ENCODE measurements around the gene GRIA1.
"Not testable (repeated sequence)": the region's sequence is repeated elsewhere in the genome, so short reads cannot be mapped to it uniquely, and the experiment has no call there.

GRIA1 gene

GRCh38 chr5:153791339-153791738, 300.9 kb downstream of the GRIA1 start:
- DNase-seq = no peak

- DNase-seq = no peak
These were observed 301.8 kb downstream of the GRIA1 start for GRCh38 chr5:153792305-153792704.

GRCh38 chr5:153793699-153794098, 303.2 kb downstream of the GRIA1 start:
- DNase-seq = no peak

- no peak for DNase-seq
These were observed 303.9 kb downstream of the GRIA1 start for GRCh38 chr5:153794327-153794726.

- no peak for DNase-seq
These were observed 306.1 kb downstream of the GRIA1 start for GRCh38 chr5:153796527-153796926.

GRCh38 chr5:153797484-153797883, 307.0 kb downstream of the GRIA1 start:
- DNase-seq = no peak

- DNase-seq = no peak
These were observed 308.4 kb downstream of the GRIA1 start for GRCh38 chr5:153798830-153799229.

- no peak for DNase-seq
These were observed 309.0 kb downstream of the GRIA1 start for GRCh38 chr5:153799466-153799865.

GRCh38 chr5:153802050-153802821, 311.8 kb downstream of the GRIA1 start:
- DNase-seq = no peak

GRCh38 chr5:153807801-153808200, 317.3 kb downstream of the GRIA1 start:
- no peak for DNase-seq

- no peak for DNase-seq
These were observed 318.7 kb downstream of the GRIA1 start for GRCh38 chr5:153809166-153809565.

- DNase-seq = no peak
These were observed 323.4 kb downstream of the GRIA1 start for GRCh38 chr5:153813901-153814300.

GRCh38 chr5:153816870-153817269, 326.4 kb downstream of the GRIA1 start:
- no peak for DNase-seq

- no peak for DNase-seq
These were observed 328.2 kb downstream of the GRIA1 start for GRCh38 chr5:153818626-153819025.

- no peak for DNase-seq
These were observed 332.6 kb downstream of the GRIA1 start for GRCh38 chr5:153823036-153823435.

GRCh38 chr5:153824909-153825308, 334.4 kb downstream of the GRIA1 start:
- DNase-seq = no peak

- no peak for DNase-seq
These were observed 336.9 kb downstream of the GRIA1 start for GRCh38 chr5:153827397-153827796.

- no peak for DNase-seq
These were observed 339.1 kb downstream of the GRIA1 start for GRCh38 chr5:153829510-153830065.

- DNase-seq = no peak
These were observed 341.5 kb downstream of the GRIA1 start for GRCh38 chr5:153831973-153832372.

GRCh38 chr5:153835891-153836515, 345.5 kb downstream of the GRIA1 start:
- DNase-seq = peak; percentile 33

GRCh38 chr5:153849303-153850113, 359.0 kb downstream of the GRIA1 start:
- DNase-seq = not testable (repeated sequence)

- no peak for DNase-seq
These were observed 369.9 kb downstream of the GRIA1 start for GRCh38 chr5:153860195-153860886.

- DNase-seq = not testable (repeated sequence)
These were observed 372.4 kb downstream of the GRIA1 start for GRCh38 chr5:153862906-153863305.

Measured in NCI-H446 treated with DMSO at 0.1 percent for 48 hours (cell line).